GM19099 (cell line): ENCODE data around the gene ERH.
A peak's percentile ranks its signal among the peaks of the same experiment; 100 is the strongest.

Experiments
- POLR2A ChIP-seq: IDR thresholded peaks from 3 replicates; pipeline ENCODE4 v1.6.1; 2011; ENCODE audit warnings: low read depth; ENCODE audit not compliant: insufficient read length; ENCODE audit errors: extremely low read depth

The ERH gene

GRCh38 chr14:69398053-69398817 is at the start of gene ERH, which contains the start of gene SLC39A9:
TSS of gene ERH (minus strand) at chr14:69398299. CDS start at chr14:69398233, 66 bp downstream.
TSS of gene SLC39A9 (plus strand) at chr14:69398692. CDS start at chr14:69399370, 678 bp downstream.
- peak; percentile 81 for TF ChIP-seq POLR2A

- TF ChIP-seq POLR2A = no peak
These were observed 45.3 kb upstream of the ERH start for GRCh38 chr14:69443296-69443805.

- peak; percentile 35 for TF ChIP-seq POLR2A
These were observed 43.8 kb upstream of the ERH start for GRCh38 chr14:69441948-69442347.

GRCh38 chr14:69439521-69440270 is 41.6 kb upstream of the ERH start:
- TF ChIP-seq POLR2A = no peak

GRCh38 chr14:69432364-69432763 is 34.3 kb upstream of the ERH start:
- no peak for TF ChIP-seq POLR2A

GRCh38 chr14:69430306-69430939 is 32.3 kb upstream of the ERH start:
- TF ChIP-seq POLR2A = no peak

GRCh38 chr14:69429643-69430042 is 31.5 kb upstream of the ERH start:
- no peak for TF ChIP-seq POLR2A

GRCh38 chr14:69428289-69428998 is 30.3 kb upstream of the ERH start:
- TF ChIP-seq POLR2A = no peak

GRCh38 chr14:69427596-69427995 is 29.5 kb upstream of the ERH start:
- TF ChIP-seq POLR2A = no peak

- TF ChIP-seq POLR2A = no peak
These were observed 26.2 kb upstream of the ERH start for GRCh38 chr14:69424149-69424923.

GRCh38 chr14:69423279-69423678 is 25.2 kb upstream of the ERH start:
- no peak for TF ChIP-seq POLR2A

GRCh38 chr14:69413483-69413882 is 15.4 kb upstream of the ERH start:
- no peak for TF ChIP-seq POLR2A

GRCh38 chr14:69408331-69408960 is 10.3 kb upstream of the ERH start:
- no peak for TF ChIP-seq POLR2A
